ENCODE data around the gene OR2S2.
"Not testable (repeated sequence)": the region's sequence is repeated elsewhere in the genome, so short reads cannot be mapped to it uniquely, and the experiment has no call there.

OR2S2 gene

GRCh38 chr9:35996358-35996970 is 38.5 kb upstream of the OR2S2 start:
- DNase-seq (ENCODE audit: low read depth in 2 of 2) = peak; percentile 44 to 62
- H3K4me3 ChIP-seq (replicated peaks in 1 of 2; ENCODE audit: low read depth in 2 of 2, low read length in 2 of 2) = no peak overlapping the region
- no peak for TF ChIP-seq CTCF (IDR thresholded peaks at IDR 0.05; ENCODE audit: low read depth, low read length)

- no peak for TF ChIP-seq CTCF (IDR thresholded peaks at IDR 0.05; ENCODE audit: low read depth, low read length)
- DNase-seq (ENCODE audit: low read depth in 2 of 2) = no peak
Measured at GRCh38 chr9:35994959-35995358, 37.0 kb upstream of the OR2S2 start.

GRCh38 chr9:35993976-35994720 is 36.2 kb upstream of the OR2S2 start:
- TF ChIP-seq CTCF (IDR thresholded peaks at IDR 0.05; ENCODE audit: low read depth, low read length) = no peak
- no peak for DNase-seq (ENCODE audit: low read depth in 2 of 2)
- H3K4me3 ChIP-seq (replicated peaks in 1 of 2; ENCODE audit: low read depth in 2 of 2, low read length in 2 of 2) = no peak overlapping the region

More at GRCh38 chr9:35994959-35995358, 37.0 kb upstream of the OR2S2 start:
- H3K4me3 ChIP-seq (replicated peaks in 1 of 2; ENCODE audit: low read depth in 2 of 2, low read length in 2 of 2) = no peak overlapping the region

GRCh38 chr9:35993136-35993535 is 35.2 kb upstream of the OR2S2 start:
- not testable (repeated sequence) for H3K4me3 ChIP-seq (replicated peaks in 1 of 2; ENCODE audit: low read depth in 2 of 2, low read length in 2 of 2); DNase-seq (ENCODE audit: low read depth in 2 of 2)

GRCh38 chr9:35990155-35990554 is 32.2 kb upstream of the OR2S2 start:
- no peak for TF ChIP-seq CTCF (IDR thresholded peaks at IDR 0.05; ENCODE audit: low read depth, low read length)
- DNase-seq (ENCODE audit: low read depth in 2 of 2) = no peak
- no peak overlapping the region for H3K4me3 ChIP-seq (replicated peaks in 1 of 2; ENCODE audit: low read depth in 2 of 2, low read length in 2 of 2)

- no peak for DNase-seq (ENCODE audit: low read depth in 2 of 2)
- TF ChIP-seq CTCF (IDR thresholded peaks at IDR 0.05; ENCODE audit: low read depth, low read length) = no peak
- no peak overlapping the region for H3K4me3 ChIP-seq (replicated peaks in 1 of 2; ENCODE audit: low read depth in 2 of 2, low read length in 2 of 2)
Measured at GRCh38 chr9:35984021-35984420, 26.1 kb upstream of the OR2S2 start.

- no peak overlapping the region for H3K4me3 ChIP-seq (replicated peaks in 1 of 2; ENCODE audit: low read depth in 2 of 2, low read length in 2 of 2)
- DNase-seq (ENCODE audit: low read depth in 2 of 2) = no peak
- TF ChIP-seq CTCF (IDR thresholded peaks at IDR 0.05; ENCODE audit: low read depth, low read length) = no peak
Measured at GRCh38 chr9:35981699-35982098, 23.7 kb upstream of the OR2S2 start.
